ENCODE results near the gene HAO1.

The HAO1 gene

GRCh38 chr20:7926323-7926722, 13.9 kb downstream of the HAO1 start:
- DNase-seq = no peak

DNA sequence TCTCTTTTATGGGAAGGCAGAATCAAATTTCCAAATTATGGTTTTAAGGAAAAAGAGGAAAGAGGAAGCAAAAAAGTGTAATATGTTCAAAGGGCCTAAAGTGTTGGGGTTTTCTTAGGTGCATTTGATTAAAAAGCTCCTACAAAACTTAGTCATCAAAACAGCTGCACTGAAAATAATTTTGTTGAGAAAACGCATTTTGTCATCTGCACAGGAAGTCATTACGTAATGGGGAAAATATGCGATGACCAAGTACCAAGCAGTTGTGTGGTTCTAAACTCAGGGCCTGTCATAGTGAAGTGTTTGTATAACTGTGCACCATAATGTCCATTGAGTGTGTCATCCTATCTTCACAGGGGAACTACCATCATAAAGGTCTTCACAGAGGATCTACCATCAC, 15.6 kb downstream of the HAO1 start:
- DNase-seq = no peak

DNA sequence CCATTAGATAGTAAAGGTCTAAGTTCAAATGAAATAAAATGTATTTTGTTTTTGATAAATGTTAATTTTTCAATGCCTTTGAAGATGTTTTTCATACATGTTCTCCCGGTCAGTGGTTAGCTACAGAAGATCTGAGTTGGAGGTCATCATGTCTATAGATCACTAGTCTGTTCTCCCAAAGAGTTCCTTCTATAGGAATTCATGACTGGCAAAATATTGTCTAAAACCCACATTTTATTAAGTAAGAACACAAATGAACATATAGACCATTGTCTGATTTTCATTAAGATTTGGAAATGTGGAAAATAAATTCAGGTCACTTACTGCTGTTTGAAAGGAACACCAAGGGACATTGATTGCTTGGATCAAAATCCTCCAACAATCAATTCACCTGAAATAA, 23.6 kb downstream of the HAO1 start:
- no peak for DNase-seq

GRCh38 chr20:7912551-7912950, 27.7 kb downstream of the HAO1 start:
- DNase-seq = no peak

- DNase-seq = no peak
Measured at GRCh38 chr20:7911586-7912330, 28.5 kb downstream of the HAO1 start.

DNA sequence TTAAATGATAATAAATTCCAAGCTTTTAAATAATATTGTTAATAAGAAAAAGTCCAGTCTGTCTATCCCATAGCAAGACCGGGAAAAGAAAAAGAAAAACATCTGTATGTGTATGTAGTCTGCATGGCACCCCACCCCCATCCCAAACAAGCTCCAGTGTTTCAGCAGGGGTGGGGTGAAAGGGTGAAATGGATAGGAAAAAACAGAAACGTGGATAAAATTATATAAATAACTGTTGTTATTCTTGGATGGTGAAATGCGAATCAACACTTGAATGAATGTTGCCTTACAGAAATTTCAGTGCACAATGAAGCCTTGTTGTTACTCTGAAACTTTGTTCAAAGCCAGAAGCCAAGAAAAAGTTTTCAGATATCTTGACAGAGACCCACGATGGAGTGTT, 31.4 kb downstream of the HAO1 start:
- no peak for DNase-seq

- no peak for DNase-seq
Measured at GRCh38 chr20:7903429-7903828, 36.8 kb downstream of the HAO1 start.

- DNase-seq = no peak
Measured at GRCh38 chr20:7902879-7903278, 37.4 kb downstream of the HAO1 start.

GRCh38 chr20:7897781-7898364, 42.4 kb downstream of the HAO1 start:
- DNase-seq = no peak

- no peak for DNase-seq
Measured at GRCh38 chr20:7893014-7893730, 47.1 kb downstream of the HAO1 start.

- DNase-seq = no peak
Measured at GRCh38 chr20:7891705-7892104, 48.6 kb downstream of the HAO1 start.

GRCh38 chr20:7889736-7890135, 50.5 kb downstream of the HAO1 start:
- no peak for DNase-seq

GRCh38 chr20:7883741-7884140, 56.5 kb downstream of the HAO1 start:
- no peak for DNase-seq

DNA sequence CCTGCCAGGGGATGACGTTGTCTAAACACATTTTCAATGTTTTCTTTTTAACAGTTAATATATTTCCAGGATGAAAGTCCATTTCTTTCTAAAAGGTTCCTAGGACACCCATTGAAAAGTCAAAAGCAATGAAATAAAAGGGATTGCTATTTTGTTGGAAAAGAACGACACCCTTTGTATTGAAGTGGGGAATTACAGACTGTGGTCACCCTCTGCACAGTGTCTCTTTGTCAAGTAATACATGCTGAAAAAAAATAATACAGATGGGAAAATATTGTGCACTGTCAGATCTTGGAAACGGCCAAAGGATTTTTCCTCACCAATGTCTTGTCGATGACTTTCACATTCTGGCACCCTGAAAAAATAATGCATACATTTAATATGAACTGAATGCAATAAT, 56.9 kb downstream of the HAO1 start:
- DNase-seq = no peak

DNA sequence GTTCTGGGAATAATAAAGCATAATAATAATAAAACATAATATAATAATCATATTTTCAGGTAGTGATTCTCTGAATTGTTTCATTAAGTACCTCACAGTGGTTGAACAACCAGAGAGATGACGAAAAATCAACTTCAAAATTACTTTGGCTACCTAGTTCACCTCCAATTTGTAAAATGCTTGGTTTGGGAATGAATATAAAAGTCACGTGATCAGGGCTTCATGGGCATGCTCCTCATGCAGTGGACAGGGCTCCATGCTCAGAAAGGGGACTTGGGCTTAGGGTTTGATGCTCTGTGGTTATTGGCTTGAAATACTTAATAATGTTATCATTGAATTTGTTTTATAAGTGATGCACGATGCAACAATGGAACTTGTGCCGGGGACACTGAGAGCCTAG, 58.2 kb downstream of the HAO1 start:
- no peak for DNase-seq

DNA sequence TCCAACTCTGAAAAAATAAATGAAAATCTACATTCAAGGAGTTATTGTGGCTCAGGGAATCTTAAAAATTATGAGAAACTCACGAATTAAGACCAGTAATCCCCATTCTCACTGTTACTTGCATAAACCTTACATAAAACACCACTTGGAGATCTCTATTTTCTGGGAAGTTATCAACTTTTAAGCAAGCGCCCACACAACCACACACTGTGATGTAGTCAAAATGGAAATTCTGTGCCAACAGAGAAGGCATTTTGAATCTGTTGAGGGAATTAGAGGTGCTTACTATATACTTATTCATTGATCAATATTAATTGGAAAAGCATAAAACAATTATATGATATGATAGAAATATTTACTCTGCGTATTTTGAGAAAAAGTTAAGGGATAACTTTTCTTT, 58.7 kb downstream of the HAO1 start:
- no peak for DNase-seq

DNA sequence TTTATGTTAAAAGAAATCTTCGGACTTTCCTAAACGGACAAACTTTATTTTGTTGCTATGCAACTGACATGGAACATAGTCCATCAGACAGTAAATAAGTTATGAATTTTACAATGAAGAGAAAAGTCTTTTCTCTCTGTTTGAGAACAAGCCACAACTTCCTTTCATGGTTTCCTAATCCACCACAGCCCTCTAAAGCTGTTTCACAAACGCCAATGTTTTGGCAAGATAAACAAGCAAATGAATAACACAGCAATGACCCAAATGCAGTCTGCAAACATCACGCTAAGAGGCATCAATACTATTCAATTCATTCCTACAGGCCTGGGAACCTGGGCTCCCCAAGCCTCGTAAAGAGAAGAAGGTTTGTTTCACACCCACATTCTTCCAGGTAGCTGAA, 60.4 kb downstream of the HAO1 start:
- DNase-seq = no peak

DNA sequence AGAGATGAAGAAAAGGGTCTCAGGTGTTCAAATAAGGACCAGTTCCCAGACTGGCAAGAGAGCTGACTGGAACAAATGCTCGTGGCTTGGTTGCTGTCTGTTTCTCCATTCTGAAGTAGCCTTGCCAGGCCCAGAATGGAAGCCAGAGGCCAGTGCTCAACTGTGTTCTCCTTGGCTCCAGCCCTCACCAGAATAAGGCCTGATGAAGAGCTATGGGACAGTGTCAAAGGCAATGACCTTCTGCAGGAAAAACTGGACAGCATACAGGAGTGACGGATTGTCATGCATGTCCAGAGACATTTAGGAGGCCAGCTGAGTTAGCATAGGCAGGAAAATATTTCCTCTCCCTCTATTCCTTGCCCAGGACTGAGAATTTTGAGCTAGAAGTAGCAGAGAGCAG, 72.2 kb downstream of the HAO1 start:
- DNase-seq = no peak

DNA sequence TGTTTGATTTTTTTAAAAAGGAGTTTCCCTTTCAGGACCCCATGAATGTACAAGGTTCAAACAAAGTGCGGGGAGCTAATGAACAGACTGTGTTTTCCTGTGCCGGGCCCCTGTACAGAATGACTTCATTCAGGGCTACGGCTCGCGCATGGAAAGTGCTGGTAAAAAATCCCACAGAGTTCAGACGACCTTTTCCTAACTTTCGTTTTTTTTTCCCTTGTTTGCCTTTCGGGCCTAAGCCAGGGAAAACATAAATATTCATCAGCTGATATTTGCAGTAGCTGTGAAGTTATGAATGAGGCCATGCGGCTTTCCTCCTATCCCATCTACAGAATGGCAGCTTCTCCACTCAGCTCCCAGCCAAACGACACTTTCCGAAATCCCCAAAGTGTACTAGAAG, 74.0 kb downstream of the HAO1 start:
- DNase-seq = no peak

GRCh38 chr20:7859356-7859802, 80.9 kb downstream of the HAO1 start:
- peak; percentile 53 to 85 (median 60) for DNase-seq

- no peak for DNase-seq
Measured at GRCh38 chr20:7858734-7859250, 81.5 kb downstream of the HAO1 start.

DNA sequence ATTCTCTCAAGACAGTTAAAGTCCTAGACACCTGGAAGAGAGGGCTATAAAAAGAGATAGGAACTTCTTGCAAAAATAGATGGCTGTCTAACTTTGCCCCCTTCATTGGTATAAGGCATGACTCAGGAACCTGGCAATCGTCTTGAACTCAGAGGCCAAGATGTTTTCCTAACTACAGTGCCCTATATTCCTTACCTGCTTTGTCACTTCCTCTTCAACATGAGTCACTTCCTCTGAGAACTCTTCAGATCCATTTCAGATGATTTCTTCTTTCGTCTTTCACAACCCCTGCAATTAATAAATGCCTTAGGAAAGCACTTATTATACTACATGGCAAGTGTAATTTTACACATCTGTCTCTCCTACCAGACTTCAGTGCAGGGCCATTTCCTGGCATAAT, 83.5 kb downstream of the HAO1 start:
- DNase-seq = no peak

DNA sequence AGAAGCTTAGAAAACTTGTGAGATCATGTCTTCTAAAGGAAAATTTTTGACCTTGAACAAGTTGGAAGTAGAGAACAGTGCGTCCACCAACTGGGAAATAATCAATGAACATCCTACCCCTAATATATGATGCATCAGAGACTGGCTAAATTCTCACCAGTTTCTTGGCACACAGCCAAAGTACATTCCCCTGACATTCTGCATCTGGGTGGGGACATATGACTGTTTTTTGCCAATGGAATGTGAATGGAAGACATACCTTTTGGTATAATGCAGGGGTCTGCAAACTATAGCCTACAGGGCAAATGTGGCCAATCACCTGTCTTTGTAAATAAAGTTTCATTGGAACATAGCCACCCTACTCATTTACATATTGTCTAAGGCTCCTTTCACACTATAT, 84.7 kb downstream of the HAO1 start:
- peak in 1 of 3 experiments; percentile 26 for DNase-seq

DNA sequence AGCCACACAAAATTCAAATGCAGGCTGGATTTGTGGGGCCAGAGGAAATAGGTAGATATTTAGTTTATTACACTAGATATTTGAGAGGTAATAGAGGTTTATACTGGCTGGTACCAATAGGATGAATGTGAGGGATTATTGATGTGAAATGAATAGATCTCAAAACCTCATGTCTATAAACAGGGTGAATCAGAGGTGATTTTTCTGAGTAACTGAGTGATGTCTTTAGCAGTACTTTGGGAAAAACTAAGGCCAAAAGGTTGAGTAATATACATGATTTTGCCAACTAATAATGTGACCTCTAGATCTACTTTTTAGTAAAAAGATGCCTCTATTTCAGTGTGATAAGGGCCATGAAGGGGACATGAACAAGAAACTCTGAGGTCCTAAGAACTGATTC, 86.8 kb downstream of the HAO1 start:
- DNase-seq = no peak
